LNCAP (cell line): ENCODE results near the gene GREM2.

ENCODE experiments used
- CTCF ChIP-seq: fragments of 450-650 bp; IDR thresholded peaks from 2 replicates; pipeline ENCODE4 v1.5.1; 2017; ENCODE audit warnings: mild to moderate bottlenecking

GREM2 gene

GRCh38 chr1:240618946-240619345, 7.0 kb upstream of the GREM2 start:
- TF ChIP-seq CTCF = no peak

DNA sequence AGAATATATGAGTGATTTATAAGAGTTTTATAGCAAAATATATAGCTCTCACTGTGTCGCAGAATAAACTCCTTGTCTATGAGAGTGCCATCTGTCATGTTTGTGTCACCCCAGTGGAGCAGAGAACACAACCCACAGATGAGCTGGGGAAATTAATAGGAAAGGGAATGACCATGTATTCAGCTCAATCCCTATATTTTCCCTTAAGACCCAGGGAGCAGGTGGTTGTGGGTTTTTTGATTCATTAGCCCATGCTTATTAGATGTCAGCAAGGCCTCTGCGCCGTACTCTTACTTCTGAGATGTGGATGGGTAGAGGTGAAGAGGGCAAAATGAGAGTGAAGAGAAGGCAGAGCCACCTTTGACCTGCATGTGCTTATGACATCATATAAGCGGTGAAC, 4.1 kb upstream of the GREM2 start:
- TF ChIP-seq CTCF = no peak

- no peak for TF ChIP-seq CTCF
These were observed 1.6 kb upstream of the GREM2 start for GRCh38 chr1:240613356-240614142.

- no peak for TF ChIP-seq CTCF
These were observed 856 bp upstream of the GREM2 start for GRCh38 chr1:240612811-240613210.

DNA sequence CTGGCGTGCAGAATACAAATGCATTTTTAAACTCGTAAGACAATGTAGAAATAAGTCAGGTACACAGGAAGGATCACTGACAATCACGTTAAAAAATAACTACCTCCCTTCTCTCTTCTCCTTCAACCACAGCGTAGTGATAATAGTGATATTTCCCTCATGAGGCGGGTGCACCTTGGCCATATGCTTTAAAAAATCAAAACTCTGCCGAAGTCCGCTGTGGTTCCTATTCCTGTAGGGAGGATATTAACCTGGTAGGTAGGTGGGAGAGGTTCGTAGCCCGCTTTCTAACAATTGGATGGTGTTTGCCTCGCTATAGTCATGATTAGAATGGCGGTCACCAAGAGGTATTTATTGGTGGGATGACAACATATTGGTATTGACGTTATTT, 732 bp downstream of the GREM2 start:
- TF ChIP-seq CTCF = no peak

DNA sequence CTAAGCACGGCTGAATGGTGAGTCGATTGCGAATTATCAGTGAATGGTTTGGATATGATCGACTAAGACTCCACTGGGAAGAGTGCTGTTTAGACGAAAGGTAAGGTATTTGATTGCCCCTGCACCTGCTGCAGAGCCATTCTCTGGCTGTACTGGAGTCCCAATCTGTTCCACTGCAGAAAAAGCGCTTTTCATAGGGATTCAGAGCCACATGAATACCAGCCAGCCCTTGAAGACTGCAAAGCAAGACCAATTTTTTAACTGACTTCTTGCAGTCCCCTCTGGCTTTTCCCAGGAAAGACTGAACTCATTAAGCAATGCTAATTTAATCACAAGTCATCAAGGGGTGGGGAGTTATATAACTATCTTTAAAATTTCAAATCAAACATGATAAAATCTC, 1.3 kb downstream of the GREM2 start:
- TF ChIP-seq CTCF = no peak

GRCh38 chr1:240609527-240610060, 2.4 kb downstream of the GREM2 start:
- TF ChIP-seq CTCF = no peak

GRCh38 chr1:240608707-240609106, 3.2 kb downstream of the GREM2 start:
- TF ChIP-seq CTCF = peak; percentile 42; the same call in 1 of the 2 replicates
